ENCODE data around the gene MAPKBP1. TPM values are rescaled to one million over a fixed set of nuclear protein-coding genes. Genes with fewer than 3 reads are reported as not detected.
"Not testable (repeated sequence)": the region's sequence is repeated elsewhere in the genome, so short reads cannot be mapped to it uniquely, and the experiment has no call there.

The MAPKBP1 gene
- total RNA-seq, 1 donor from 2014 or later, result 42.3 TPM

GRCh38 chr15:41827290-41827879 is 53.1 kb downstream of the MAPKBP1 start:
- peak overlapping the region; percentile 91 for H3K4me3 Mint-ChIP-seq
- TF ChIP-seq, protein P1, sequence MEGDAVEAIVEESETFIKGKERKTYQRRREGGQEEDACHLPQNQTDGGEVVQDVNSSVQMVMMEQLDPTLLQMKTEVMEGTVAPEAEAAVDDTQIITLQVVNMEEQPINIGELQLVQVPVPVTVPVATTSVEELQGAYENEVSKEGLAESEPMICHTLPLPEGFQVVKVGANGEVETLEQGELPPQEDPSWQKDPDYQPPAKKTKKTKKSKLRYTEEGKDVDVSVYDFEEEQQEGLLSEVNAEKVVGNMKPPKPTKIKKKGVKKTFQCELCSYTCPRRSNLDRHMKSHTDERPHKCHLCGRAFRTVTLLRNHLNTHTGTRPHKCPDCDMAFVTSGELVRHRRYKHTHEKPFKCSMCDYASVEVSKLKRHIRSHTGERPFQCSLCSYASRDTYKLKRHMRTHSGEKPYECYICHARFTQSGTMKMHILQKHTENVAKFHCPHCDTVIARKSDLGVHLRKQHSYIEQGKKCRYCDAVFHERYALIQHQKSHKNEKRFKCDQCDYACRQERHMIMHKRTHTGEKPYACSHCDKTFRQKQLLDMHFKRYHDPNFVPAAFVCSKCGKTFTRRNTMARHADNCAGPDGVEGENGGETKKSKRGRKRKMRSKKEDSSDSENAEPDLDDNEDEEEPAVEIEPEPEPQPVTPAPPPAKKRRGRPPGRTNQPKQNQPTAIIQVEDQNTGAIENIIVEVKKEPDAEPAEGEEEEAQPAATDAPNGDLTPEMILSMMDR (IDR thresholded peaks at IDR 0.05), result no peak
- POLR2A ChIA-PET, result interaction anchor here (0.8 to 0.9 kb wide), 2 partner anchors 77 to 108 kb away, joined by 3 read pairs; no protein-coding TSS in a partner anchor
- no peaks in the 10 kb centered on the region for H3K27me3 Mint-ChIP-seq
- intact Hi-C loops (cut with micrococcal nuclease), result no loop called here
- H3K9me3 Mint-ChIP-seq, result no peaks in the 10 kb centered on the region
- H3K27ac Mint-ChIP-seq, result peak overlapping the region; percentile 53
- CTCF ChIA-PET, result interaction anchor here (0.7 to 1.5 kb wide), 4 partner anchors 14 to 77 kb away, joined by 3 to 6 read pairs (median 3); partner anchors contain the start of gene MAPKBP1
- H3K4me1 Mint-ChIP-seq, result peaks cover 13% of the 10 kb centered on the region
- ATAC-seq (ENCODE audit: low read depth), result peak; percentile 2
- peak; percentile 32 for DNase-seq
- peaks cover 26% of the 10 kb centered on the region for H3K36me3 Mint-ChIP-seq (ENCODE audit: low read depth)

GRCh38 chr15:41827880-41828806 is 53.9 kb downstream of the MAPKBP1 start, which contains the start of gene JMJD7:
Gene JMJD7 (plus strand): TSS chr15:41828092. CDS start chr15:41828125, 33 bp downstream.
- Mint-ChIP-seq H3K27me3 (no peaks in the 10 kb centered on the region), H3K4me3 (peak within 1 kb of the TSS; percentile 91), H3K36me3 (ENCODE audit: low read depth) (peaks cover 25% of the 10 kb centered on the region), H3K9me3 (no peaks in the 10 kb centered on the region), H3K27ac (peak within 1 kb of the TSS; percentile 73), H3K4me1 (peaks cover 21% of the 10 kb centered on the region)
- ChIA-PET POLR2A (no interaction called here), CTCF (interaction anchor here (0.9 to 1.5 kb wide), 2 partner anchors 54 to 75 kb away, joined by 3 to 6 read pairs; partner anchors contain the start of gene MAPKBP1)
- DNase-seq, result peak; percentile 93
- TF ChIP-seq, protein P1 (IDR thresholded peaks at IDR 0.05), result no peak
- intact Hi-C loops (cut with micrococcal nuclease), result loop anchor here (1.0 to 2.0 kb wide), 6 partner anchors 54 to 167 kb away; partner anchors contain the start of genes MAPKBP1 and SPTBN5
- ATAC-seq (ENCODE audit: low read depth), result peak; percentile 98

GRCh38 chr15:41828807-41829141 is 54.5 kb downstream of the MAPKBP1 start:
- Mint-ChIP-seq H3K9me3 (no peaks in the 10 kb centered on the region), H3K27me3 (no peaks in the 10 kb centered on the region), H3K27ac (peak overlapping the region; percentile 73), H3K4me3 (peak overlapping the region; percentile 91), H3K36me3 (ENCODE audit: low read depth) (peaks cover 23% of the 10 kb centered on the region), H3K4me1 (peaks cover 21% of the 10 kb centered on the region)
- intact Hi-C loops (cut with micrococcal nuclease), result loop anchor here (1.0 to 2.0 kb wide), 6 partner anchors 54 to 167 kb away; partner anchors contain the start of genes MAPKBP1 and SPTBN5
- ATAC-seq (ENCODE audit: low read depth), result no peak
- ChIA-PET POLR2A (no interaction called here), CTCF (interaction anchor here (0.9 kb wide), 1 partner anchor 75 kb away, joined by 3 read pairs; no protein-coding TSS in a partner anchor)
- DNase-seq, result no peak
- TF ChIP-seq, protein P1 (IDR thresholded peaks at IDR 0.05), result no peak

DNA sequence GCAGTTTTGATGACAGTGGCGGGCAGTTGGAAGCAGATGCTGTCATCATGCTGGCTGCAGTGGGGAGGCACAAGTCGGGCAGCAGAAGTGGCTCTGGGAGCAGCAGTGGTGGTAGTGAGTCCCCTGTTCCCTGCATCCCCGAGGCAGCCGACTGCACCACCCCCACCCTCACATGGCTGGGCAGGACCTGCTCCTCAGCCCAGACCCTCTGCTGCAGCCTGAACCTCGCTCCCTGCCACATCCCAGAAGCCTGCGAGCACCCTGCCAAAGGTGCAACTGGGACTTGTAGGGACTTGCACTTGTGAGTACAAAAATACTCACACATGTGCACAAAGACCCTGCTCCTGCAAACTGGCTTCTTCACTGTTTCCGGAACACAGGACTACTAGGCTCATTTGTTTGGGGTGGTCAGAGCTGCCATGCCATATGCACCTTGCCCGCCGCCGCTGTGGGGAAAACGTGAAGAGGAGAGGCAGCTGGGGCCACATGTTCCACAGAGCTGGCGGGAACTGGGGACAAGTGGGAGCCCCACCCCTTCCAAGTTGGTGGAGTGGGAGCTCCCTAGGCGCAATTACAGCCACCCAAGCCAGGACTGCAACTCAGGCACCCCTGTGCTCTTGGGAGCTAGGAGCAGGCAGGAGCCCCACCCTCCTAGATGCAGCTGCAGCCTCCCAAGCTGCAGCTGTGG is 55.8 kb downstream of the MAPKBP1 start:
- ChIA-PET CTCF (no interaction called here), POLR2A (no interaction called here)
- H3K4me3 Mint-ChIP-seq, result no peak overlapping the region
- H3K9me3 Mint-ChIP-seq, result no peaks in the 10 kb centered on the region
- TF ChIP-seq, protein P1 (IDR thresholded peaks at IDR 0.05), result no peak
- H3K27ac Mint-ChIP-seq, result no peak overlapping the region
- H3K27me3 Mint-ChIP-seq, result no peaks in the 10 kb centered on the region
- H3K36me3 Mint-ChIP-seq (ENCODE audit: low read depth), result peaks cover 15% of the 10 kb centered on the region
- DNase-seq (no peak), ATAC-seq (ENCODE audit: low read depth) (no peak)
- intact Hi-C loops (cut with micrococcal nuclease), result loop anchor here (2.0 kb wide), 1 partner anchor 65 kb away; the partner anchor contains the start of gene SPTBN5
- peaks cover 21% of the 10 kb centered on the region for H3K4me1 Mint-ChIP-seq

DNA sequence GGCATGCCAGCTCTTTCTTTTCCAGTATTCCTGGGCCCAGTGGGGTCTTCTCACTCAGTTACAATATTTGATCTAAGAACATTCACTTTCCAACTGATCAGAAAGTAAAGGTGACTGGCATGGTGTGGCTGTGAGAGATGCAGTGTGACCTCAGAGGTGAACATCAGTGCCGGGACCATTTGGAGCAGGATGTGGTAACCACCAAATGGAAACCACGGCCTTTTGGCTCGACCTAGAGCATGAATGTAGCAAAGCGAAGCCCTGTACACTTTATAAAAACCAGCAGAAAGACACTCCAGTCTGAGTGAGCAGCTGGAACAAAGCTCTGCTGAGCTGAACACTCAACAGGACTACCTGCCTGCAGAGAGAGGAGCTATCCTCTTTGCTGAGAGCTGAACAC is 57.0 kb downstream of the MAPKBP1 start:
- ATAC-seq (ENCODE audit: low read depth); H3K9me3 Mint-ChIP-seq; H3K27me3 Mint-ChIP-seq; H3K4me3 Mint-ChIP-seq; DNase-seq; H3K27ac Mint-ChIP-seq; POLR2A ChIA-PET; intact Hi-C loops (cut with micrococcal nuclease): not testable (repeated sequence)
- peaks cover 23% of the 10 kb centered on the region for H3K4me1 Mint-ChIP-seq
- H3K36me3 Mint-ChIP-seq (ENCODE audit: low read depth), result peaks cover 18% of the 10 kb centered on the region
- CTCF ChIA-PET, result interaction anchor here (2.1 kb wide), 1 partner anchor 73 kb away, joined by 6 read pairs; no protein-coding TSS in a partner anchor

Data from activated B cell treated with CpG ODN at 0.5 μM for 24 hours (primary cell).